Measurements from ENCODE around the gene CCDC43. TPM values are rescaled to one million over a fixed set of nuclear protein-coding genes. Genes with fewer than 3 reads are reported as not detected.
A peak's percentile ranks its signal among the peaks of the same experiment; 100 is the strongest.

Gene CCDC43
- total RNA-seq, 1 experiment from 2014 or later, result 48.4 TPM

- intact Hi-C loops (cut with micrococcal nuclease; ENCODE audit: unreplicated experiment), result no loop called here
- BruUV-seq (replicated peaks), result no TSS peak
- H3K36me3 Mint-ChIP-seq (ENCODE audit: insufficient read depth, unreplicated experiment), result no peaks in the 10 kb centered on the region
- no peak for TF ChIP-seq CTCF (IDR thresholded peaks at IDR 0.05; ENCODE audit: unreplicated experiment)
- DNase-seq, result no peak
- no peaks in the 10 kb centered on the region for H3K9me3 Mint-ChIP-seq (ENCODE audit: low read depth, unreplicated experiment)
- no peak overlapping the region for H3K27ac Mint-ChIP-seq (ENCODE audit: unreplicated experiment)
- H3K27me3 Mint-ChIP-seq (ENCODE audit: unreplicated experiment), result no peaks in the 10 kb centered on the region
- CTCF ChIA-PET, result no interaction called here
- H3K4me1 Mint-ChIP-seq (ENCODE audit: low read depth, unreplicated experiment), result no peaks in the 10 kb centered on the region
- H3K4me3 Mint-ChIP-seq (ENCODE audit: low read depth, unreplicated experiment), result no peak overlapping the region
Observed at GRCh38 chr17:44663095-44663494, 26.5 kb downstream of the CCDC43 start.

- CTCF ChIA-PET, result no interaction called here
- no TSS peak for BruUV-seq (replicated peaks)
- Mint-ChIP-seq H3K27me3 (ENCODE audit: unreplicated experiment) (no peaks in the 10 kb centered on the region), H3K36me3 (ENCODE audit: insufficient read depth, unreplicated experiment) (no peaks in the 10 kb centered on the region), H3K4me3 (ENCODE audit: low read depth, unreplicated experiment) (no peak overlapping the region), H3K9me3 (ENCODE audit: low read depth, unreplicated experiment) (no peaks in the 10 kb centered on the region), H3K4me1 (ENCODE audit: low read depth, unreplicated experiment) (no peaks in the 10 kb centered on the region), H3K27ac (ENCODE audit: unreplicated experiment) (no peak overlapping the region)
- DNase-seq, result no peak
- intact Hi-C loops (cut with micrococcal nuclease; ENCODE audit: unreplicated experiment), result no loop called here
- TF ChIP-seq CTCF (IDR thresholded peaks at IDR 0.05; ENCODE audit: unreplicated experiment), result no peak
Observed at GRCh38 chr17:44661835-44662234, 27.7 kb downstream of the CCDC43 start.

- peak within 1 kb of the TSS; percentile 77 for H3K4me3 Mint-ChIP-seq (ENCODE audit: low read depth, unreplicated experiment)
Observed at GRCh38 chr17:44655983-44656710, 33.4 kb downstream of the CCDC43 start, which contains the start of gene MEIOC. TSS of gene MEIOC (plus strand) at chr17:44656468. CDS start at chr17:44656614, 146 bp downstream.

GRCh38 chr17:44653954-44654353, 35.6 kb downstream of the CCDC43 start:
- H3K4me3 Mint-ChIP-seq (ENCODE audit: low read depth, unreplicated experiment), result no peak overlapping the region
- H3K9me3 Mint-ChIP-seq (ENCODE audit: low read depth, unreplicated experiment), result no peaks in the 10 kb centered on the region
- peaks cover 8% of the 10 kb centered on the region for H3K36me3 Mint-ChIP-seq (ENCODE audit: insufficient read depth, unreplicated experiment)
- no peak overlapping the region for H3K27ac Mint-ChIP-seq (ENCODE audit: unreplicated experiment)
- H3K27me3 Mint-ChIP-seq (ENCODE audit: unreplicated experiment), result peaks cover 20% of the 10 kb centered on the region
- no TSS peak for BruUV-seq (replicated peaks)
- CTCF ChIA-PET, result interaction anchor here (0.5 to 1.0 kb wide), 3 partner anchors 10 to 663 kb away, joined by 4 to 7 read pairs (median 6); no protein-coding TSS in a partner anchor
- no peak for DNase-seq
- TF ChIP-seq CTCF (IDR thresholded peaks at IDR 0.05; ENCODE audit: unreplicated experiment), result no peak
- intact Hi-C loops (cut with micrococcal nuclease; ENCODE audit: unreplicated experiment), result no loop called here
- H3K4me1 Mint-ChIP-seq (ENCODE audit: low read depth, unreplicated experiment), result no peaks in the 10 kb centered on the region

More at GRCh38 chr17:44655983-44656710, 33.4 kb downstream of the CCDC43 start, which contains the start of gene MEIOC:
- peaks cover 8% of the 10 kb centered on the region for H3K36me3 Mint-ChIP-seq (ENCODE audit: insufficient read depth, unreplicated experiment)
- no TSS peak for BruUV-seq (replicated peaks)
- CTCF ChIA-PET, result interaction anchor here (0.5 to 1.9 kb wide), 6 partner anchors 10 to 515 kb away, joined by 3 to 5 read pairs (median 3); no protein-coding TSS in a partner anchor
- DNase-seq, result peak; percentile 85
- intact Hi-C loops (cut with micrococcal nuclease; ENCODE audit: unreplicated experiment), result no loop called here
- TF ChIP-seq CTCF (IDR thresholded peaks at IDR 0.05; ENCODE audit: unreplicated experiment), result peak; percentile 65
- H3K9me3 Mint-ChIP-seq (ENCODE audit: low read depth, unreplicated experiment), result no peaks in the 10 kb centered on the region
- H3K4me1 Mint-ChIP-seq (ENCODE audit: low read depth, unreplicated experiment), result no peaks in the 10 kb centered on the region
- peaks cover 11% of the 10 kb centered on the region for H3K27me3 Mint-ChIP-seq (ENCODE audit: unreplicated experiment)
- peak within 1 kb of the TSS; percentile 24 for H3K27ac Mint-ChIP-seq (ENCODE audit: unreplicated experiment)
